Activated T-cell treated with anti-CD3 and anti-CD28 coated beads, Interleukin-2, amount 50 U/mL, for 1 hour (primary cell): Measurements from ENCODE around the gene NPM3.

Experiments used
- DNase-seq: peaks from one replicate; pipeline ENCODE4 v3.0.0-alpha.2; 2020

NPM3 gene

DNA sequence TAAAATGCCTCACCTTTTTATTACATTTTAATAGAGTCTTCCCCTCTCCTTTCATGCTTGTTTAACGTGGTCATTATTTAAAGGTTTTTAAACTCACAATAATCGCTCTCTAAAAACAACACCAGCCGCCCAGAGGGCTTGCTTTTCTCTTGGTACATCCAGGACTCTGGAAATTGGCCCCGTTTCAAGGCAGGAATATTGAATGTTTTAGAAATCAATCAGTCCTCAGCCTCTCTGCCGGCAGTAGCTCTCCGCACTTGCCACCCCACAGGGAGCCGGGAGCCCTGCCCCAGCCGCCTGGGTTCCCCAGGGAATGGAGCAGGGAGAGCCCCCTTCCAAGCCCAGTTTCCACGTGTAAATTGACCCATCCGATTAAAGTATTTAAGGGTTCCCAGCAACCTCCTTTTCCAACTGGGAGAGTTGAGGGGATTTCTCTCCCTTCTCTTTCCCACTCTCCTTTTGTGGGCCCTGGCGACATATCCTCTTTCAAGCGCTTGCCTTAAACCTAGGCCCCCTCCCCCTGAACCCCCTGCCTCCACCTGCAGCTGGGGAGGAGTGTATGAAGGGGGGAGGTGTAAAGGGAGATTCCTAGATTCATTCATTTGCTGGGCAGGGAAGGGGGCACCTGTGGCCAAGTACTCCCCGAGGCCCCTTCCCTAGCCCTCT, 9.2 kb downstream of the NPM3 start:
- no peak for DNase-seq

DNA sequence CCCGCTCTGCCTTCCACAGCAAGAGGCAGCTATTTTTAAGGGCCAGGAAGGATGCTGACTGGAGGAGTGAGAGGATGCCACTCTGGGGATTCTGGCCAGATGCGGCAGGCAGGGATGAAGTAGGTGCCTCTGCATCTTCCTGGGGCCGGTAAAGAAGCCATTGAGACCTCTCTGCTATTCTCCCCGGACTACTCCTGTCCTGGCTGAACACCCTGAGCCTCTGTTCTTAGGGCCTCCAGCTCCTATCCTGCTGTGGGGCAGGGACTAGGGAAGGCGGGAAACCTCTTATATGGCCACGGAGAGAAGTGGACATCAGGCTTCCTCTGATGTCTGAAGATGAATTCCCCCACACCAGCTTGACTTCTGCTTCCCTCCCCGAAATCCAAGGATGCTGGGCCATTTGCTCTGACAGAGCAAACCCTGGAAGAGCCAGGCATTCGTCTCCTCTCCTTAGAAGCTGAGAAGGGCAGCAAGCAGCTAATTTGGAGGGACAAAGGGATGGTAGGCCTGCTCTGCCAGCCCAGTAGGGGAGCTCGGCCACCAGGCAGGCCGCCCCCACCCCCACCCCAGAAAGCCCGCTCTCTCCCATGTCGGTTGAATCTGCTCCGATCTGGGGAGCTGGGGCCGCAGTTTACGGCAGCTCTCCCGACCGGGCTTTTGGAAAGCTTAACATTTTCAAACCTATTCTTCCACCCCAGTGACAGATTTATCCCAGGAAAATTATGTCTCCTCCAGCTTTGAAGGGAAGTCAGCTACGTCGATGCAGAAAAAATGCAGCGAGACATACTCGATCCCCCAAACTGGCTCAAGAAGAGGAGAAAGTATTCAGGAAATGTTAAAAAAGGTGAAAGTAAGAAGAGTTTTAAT, 10.1 kb downstream of the NPM3 start:
- no peak for DNase-seq

DNA sequence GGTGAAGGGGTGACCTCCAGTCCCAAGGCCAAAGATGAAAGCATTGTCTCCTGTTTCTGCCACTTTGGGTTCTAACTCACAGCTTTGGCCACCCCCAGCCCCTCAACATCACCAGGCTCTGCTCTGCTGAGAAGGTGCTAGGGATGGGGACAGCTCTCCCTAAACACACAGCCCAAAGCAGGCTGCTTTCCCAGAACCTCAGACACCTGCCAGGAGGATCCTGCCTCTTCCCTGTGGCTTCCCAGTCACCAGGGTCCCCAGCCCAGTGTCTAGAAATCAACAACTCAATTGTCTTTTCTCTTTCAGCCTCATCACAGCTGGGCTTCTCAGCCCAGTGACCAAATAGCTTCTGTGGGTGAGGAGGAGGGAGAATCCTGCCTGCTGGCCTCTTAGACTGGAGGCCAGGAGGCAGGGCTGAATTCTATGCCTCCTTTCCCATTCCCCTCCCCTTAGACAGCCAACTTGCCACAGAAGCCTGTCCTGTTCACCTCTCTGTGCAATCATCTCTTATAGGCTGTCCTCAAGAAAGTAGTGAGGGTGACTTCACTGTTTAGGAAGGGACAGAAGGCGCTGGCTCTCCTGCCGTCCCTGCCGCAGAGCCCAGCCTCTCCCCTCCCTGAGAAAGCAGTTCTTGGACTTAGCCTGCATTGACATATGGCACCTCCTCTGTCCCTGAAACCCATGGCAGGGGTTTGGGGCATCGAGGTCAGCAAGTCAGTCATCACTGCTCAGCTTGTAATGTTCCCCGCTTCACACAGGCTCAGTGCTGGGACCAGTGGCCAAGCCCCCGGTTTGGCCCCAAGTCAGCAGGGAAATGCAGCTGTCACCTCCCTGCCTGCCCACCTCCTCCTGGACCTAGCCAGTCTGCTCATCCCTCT, 11.0 kb downstream of the NPM3 start:
- no peak for DNase-seq

DNA sequence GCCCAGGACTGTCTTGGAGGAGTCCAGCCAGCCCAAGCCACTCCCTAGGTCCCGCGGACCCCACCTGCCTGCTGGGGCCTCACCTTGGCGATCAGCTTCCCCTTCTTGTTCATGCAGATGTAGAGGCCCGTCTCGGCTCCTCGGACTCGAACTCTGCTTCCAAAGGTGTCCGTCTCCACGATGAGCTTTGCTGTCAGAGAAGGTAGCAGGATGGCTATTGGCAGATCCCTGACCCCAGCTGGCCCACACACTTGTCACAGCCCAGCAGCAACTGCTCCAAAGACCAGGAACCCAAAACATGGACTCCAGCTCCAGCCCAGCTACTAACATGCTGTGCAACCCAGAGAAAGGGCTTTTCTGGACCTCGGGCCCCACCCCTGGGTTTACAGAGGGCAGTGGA, 11.9 kb downstream of the NPM3 start:
- no peak for DNase-seq

DNA sequence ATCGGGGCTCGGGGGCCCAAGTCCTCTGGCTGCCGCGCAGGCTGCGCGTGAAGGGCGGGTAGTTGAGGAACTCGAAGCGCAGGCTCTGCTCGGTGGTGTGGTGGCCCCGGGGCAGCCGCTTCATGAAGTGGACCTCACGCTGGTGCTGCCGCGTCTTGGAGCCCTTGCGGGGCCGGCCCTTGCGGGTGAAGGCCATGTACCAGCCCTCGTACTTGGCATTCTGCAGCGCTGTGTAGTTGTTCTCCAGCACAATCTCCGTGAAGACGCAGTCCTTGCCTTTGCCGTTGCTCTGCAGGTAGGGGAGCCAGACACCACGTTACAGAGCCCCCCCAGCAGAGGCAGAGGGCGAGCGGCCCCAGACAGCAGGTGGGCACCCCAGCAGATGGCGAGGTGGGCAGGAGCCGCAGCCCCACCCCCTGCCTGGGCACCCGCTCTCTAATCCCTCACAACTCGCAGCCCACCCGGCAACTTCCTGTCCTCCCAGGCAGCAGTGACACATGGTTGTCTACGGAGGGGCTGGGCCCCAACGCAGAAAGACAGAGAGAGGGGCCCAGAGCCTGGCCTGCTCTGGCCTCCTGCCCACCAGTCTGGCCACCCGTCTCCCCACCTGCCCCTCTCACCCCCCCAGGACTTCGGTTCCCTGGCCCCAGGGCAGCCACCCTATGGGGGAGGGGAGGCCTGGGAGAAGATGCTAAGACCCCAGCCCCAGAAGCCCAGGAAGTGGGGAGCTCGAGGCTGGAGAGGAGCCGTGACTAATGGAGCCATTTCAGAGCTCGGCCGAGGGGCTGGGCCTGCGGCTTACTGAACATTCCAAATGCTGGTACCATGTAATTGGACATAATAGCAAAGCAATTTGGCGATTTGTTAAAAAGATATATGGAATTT, 12.7 kb downstream of the NPM3 start:
- no peak for DNase-seq

DNA sequence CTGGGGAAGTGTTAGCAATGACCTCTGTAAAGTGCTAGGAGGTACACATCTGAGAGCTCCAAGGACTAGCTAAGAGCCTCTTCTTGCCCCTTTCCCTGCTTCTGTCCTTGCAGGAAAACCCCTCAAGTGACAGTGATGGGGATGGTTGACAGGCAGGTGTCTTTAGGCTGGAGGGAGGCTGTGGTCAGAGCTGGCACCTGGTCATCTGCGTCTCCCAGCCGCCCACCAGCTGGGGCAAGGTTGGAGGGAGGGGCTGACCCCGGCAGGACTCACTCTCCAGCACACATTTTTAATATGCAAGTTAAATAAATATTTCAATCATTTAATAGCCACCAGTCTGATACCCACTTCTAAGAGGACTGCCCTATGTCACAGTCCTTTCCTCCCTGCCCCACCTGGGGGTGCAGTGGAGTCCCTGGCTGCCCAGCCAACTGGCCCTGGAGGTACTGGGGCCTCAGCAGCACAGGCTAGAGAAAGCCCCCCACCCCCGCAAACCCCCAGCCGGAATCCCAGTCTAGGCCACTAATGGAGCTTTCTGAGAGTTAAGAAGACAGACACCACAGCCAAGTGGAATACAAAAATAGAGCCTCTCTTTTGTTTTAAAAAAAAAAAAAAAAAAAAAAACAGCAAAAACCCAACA, 13.6 kb downstream of the NPM3 start:
- no peak for DNase-seq

DNA sequence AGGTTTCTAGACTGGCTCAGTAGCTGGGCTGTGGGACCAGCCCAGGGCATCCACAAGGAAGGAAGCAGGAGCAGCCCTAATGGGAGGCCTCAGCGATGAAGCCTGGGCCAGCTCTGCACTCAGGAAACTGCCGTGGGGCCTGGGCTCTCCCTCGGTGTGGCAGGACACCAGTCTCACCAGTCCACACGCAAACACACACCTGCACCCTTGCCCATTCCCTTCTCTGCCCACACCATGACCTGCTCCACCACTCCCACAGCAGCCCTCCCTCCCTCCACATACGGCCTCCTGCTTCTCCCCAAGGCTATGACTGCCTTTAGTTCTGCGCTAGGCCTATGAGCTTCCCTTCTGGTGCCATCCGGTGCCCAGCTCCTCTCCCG, 14.5 kb downstream of the NPM3 start:
- DNase-seq: no peak

DNA sequence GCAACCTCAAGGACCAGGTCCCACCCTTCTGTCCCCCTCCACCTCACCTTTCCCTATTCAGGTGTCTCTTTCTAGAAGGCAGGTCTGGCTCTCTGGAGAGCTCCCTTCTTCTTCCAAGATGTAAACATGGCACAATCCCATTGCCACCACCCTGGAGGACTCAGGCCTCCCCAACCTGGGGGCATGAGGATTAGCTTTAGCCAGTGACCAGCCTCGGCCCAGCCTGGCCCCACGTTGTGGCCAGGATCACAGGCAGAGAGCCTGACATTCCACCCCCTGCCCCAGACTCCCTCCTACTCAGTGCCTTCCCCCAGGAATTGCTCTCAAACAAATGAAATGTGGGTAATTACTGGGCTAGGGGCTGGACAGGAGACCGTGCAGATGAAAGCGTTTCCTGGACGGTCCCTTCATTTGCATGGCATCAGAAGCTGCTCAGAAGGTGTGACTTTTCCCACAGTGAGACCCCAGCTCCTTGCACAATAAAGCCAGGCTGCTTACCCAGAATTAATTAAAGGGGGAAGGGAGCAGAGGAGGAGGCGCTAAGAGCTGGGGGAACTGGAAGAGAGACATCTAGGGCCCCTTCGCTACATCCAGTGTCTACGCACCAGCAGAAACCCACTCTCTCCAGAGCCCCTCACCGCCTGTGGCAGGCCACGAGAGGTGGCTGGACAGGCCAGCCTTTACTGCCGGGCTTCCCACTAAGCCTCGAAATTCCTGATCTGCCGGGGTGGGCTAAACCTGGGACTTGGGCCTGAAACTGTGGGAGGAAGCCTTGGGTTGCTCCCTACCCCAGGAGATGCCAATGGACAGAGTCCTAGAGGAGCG, 15.1 kb downstream of the NPM3 start:
- no peak for DNase-seq

DNA sequence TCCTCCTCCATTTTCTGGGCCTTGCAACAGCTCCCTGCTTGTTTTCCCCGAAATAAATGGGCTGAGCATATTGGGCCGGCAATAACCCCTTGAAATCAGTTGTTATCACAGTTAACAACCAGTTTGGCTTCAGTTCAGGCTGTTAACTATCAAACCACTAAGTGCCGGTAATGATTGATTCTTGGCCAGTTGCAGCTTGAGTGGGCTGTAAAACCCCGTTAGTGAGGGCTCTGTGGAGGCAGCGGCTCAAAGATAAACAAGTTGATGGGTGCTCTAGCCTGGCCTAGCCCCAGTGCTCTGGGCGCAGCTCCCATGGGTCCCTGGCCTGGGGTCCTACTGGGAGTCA, 15.7 kb downstream of the NPM3 start:
- DNase-seq: no peak

DNA sequence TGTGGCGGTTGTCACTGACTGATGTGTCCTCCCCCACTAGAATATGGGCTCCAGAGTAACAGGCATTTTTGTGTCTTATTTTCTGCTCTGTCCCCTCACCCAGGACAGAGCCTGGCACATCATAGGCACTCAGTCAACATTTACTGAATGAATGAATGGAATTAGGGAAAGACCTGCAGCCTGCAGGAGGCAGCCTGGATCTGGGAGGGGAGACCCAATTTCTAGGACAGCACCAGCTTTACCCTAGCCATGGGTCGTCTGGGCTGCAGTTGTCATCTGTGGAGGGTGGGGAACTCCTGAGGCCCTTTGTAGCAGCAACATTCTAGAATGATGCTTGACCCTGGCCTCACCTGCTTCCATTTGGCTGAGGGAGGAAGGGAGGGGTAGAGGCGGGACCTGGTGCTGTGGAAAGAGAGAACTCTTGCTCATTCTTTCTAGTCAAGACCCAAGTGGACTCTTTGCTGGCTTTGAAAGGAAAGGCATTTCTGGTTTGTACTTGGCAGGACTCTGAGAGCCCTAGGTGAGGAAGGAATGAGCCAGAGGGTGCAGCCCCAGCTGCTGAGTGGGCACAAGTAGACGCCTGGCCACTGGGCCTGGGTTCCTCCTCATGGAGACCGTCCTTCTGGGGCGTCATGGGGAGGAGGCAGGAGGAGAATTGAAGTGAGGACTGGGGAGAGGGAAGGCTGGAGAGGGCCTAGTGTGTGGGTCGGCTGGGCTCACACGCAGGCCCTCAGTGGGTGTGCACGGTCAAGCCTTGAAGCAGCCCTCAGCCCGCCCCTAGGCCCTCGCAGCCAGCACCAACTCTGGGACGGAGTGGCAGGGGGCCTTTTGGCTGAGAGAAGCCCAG, 16.3 kb downstream of the NPM3 start:
- DNase-seq: no peak

DNA sequence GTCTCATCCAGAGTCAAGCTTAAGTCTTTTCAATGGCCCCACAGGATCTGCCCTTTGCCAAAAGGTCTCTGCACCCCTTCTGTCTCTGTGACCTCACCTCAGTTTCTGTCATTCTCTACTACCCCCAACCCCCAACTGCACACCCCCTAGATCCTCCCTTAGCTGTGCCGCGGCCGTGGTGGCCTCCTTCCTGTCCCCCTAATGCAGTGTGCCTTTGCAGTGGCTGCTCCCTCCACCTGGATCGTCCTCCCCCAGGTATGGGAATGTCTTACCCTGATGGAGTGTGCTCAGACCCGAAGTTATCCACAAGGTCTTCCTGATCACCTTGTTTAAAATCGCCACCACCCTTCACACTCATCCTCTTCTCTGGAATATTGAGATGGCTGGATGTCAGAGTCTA, 16.9 kb downstream of the NPM3 start:
- no peak for DNase-seq

DNA sequence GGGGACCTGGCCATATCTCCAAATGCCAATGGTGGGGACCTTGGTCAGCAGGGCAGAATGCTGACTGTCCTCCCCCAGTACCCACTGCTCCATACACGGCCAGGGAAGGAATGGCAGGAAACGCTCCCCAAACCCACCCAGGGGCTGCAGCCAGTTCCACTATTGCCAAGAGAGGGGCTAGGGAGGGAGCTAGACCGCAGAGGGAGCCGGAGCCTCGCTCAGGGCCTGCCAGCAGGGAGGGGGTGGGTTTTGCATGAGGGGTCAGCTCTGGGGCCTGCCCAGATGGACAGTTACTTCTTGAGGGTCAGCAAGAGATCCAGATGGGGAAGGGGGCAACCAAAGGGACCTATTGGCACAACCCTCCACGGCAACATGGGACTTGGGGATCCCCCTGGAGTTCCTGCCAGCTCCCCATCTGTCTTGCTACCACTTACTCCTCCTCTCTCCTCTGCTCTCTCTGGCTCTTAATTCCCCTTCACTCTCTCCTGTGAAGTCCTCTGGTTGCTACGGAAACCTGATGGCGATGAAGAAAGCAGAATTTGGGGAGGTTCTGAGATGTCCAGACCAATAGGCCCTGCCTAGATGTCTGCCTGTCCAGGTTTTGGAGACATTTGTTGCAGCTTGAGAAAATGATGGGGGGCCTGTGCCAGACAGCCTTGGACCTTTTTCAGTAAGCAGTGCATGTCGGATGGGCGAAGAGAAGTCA, 20.0 kb downstream of the NPM3 start:
- no peak for DNase-seq

DNA sequence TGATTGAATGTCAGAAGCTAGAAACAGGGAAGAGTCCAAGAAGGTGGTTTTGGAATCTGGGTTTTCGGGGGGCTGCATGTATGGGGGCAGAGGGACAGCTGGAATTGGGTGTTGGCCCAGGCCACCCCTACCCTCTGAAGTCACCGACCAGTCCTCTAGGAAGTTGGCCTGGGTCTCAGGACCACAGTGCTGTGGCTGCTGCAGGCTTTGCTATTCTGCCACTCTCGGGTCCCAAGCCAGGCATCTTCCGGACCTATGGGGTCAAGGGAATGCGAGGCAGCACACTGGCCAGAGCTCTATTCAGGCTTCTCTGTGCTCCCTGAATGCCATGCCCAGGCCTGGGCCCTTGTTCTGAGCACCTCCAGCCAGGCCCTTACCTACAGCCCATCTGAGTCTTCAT, 20.5 kb downstream of the NPM3 start:
- no peak for DNase-seq

DNA sequence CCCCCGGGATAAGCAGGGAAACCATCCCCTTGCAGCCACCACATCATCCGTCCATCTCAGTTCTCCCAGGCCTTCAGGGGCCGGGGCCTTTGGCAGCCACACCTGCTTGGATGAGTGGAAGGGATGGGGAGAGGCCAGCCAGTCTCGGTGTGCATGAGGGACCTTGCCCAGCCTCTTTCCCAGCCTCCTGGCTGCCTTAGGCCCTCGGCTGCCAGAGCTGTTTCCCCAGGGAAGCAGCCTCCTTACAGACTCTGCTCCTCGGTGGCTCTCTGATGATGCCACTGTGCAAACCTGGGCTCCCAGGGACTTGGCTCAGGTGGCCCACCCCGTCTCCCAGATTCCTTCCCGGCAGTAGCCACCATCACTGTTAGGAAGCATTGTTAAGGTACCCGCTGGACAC, 22.0 kb downstream of the NPM3 start:
- no peak for DNase-seq

DNA sequence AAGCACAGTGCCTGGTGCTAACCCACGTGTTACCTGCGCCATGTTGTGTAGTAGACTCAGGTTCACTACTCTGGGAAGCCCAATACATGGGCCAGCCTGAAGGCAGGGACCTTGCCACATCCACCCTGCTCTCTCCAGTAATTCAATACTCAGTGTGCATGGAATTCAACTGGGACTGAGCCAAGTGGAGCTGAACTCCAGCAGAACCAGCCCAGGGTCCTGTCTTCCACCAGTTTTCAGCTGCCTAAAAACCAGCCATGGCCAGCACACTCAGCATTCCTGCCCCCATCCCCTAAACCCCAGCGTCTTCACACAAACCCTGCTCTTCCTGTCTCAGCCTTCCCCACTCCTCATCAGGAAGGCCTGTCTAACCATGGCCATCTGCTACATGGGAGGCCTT, 22.7 kb downstream of the NPM3 start:
- DNase-seq: no peak

DNA sequence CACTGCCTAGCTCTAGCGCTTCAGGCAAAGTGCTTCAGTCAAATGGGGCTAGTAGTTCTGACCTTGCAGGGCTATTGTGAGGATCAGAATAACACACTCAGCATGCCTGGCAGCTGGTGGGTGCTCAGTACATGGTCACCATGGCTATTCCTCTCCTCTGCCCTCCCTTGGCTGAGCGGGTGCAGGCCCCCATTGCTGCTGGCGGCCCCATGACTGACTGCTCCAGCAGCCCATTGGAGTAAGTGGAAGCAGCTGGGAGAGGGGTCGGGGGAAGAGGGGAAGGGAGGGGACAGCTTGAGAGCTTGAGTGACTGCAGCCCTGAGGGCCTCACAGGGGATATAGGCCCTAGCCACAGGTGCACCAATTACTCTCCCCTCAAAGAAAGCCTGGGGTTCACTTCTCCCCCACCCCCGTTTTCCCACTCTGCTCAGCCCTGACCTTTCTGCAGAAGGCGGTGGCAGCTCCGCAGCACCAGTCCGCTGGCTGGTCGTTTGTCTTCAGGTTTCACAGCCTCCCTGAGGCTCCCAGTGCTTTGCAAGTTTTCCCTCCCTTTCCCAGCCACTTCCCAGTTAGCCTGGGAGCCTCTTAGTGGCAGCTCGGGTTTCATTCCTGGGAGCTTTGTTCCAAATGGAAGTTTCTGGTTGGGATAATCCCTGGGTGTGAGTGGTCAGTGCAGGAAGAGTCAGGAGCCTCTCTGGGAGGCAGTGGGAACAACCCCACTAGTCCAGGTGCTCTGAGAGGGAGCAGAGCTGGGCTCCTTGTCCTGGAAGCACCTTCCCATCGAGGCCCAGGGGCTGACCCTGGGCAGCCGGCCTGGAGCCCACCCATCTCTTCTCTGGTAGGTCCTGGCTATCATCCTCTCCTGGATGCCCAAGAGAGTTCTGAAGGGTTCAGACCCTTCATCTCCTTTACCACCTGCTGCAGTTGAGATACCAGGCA, 23.7 kb downstream of the NPM3 start:
- DNase-seq: no peak

DNA sequence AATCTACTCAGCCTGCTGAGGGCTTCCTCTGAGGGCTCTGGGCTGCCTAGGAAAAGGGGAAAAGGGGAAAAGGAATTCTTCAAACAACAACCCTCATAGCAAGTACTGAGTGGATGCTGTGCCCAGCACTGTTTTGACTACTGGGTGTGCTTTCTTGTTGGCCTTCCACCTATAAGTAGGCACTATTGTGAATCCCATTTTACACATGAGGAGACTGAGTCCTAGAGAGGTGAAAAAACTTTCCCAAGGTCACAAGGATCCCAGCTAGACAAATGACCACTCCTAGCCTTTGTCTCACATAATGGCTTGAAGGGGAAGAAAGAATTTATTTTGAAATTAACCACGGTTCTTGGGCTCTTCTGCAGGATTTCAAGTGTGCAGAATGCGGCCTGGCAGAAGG, 24.4 kb downstream of the NPM3 start:
- DNase-seq: no peak

DNA sequence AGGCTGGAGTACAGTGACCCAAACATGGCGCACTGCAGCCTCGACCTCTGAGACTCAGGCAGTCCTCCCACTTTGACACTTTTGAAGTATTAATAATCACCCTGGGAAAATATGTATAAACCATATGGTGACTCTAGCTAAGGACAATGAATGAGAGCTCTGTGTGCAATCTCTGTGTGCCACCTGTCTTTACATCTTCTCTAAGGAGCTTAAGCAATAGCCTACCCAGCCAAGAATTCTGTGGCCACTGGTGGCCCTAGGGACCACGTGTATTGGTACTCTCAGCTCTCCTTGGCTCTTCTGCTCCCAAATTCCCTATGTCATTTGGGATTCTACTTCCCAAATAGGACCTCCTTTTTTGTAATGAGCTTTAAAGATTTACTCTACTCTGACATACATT, 31.0 kb downstream of the NPM3 start:
- no peak for DNase-seq
